Mucosa of descending colon (tissue), 3 donors: ENCODE measurements around the gene HECTD1. TPM values are rescaled to one million over a fixed set of nuclear protein-coding genes. Genes with fewer than 3 reads are reported as not detected.
"Not testable (repeated sequence)": the region's sequence is repeated elsewhere in the genome, so short reads cannot be mapped to it uniquely, and the experiment has no call there.

Experiments
- ATAC-seq: fragments of 200-7000 bp; cut with Tn5 transposase; one replicate; pipeline ENCODE4 v1.9.1; 2020; ENCODE audit warnings: mild to moderate bottlenecking, moderate library complexity
- DNase-seq, 3 donors: peaks; one replicate each; pipeline ENCODE4 v3.0.0-alpha.2; 2020
- H3K36me3 ChIP-seq: fragments of 200-600 bp; one replicate; pipeline ENCODE4 v1.8.0; 2021; ENCODE audit warnings: low read depth, mild to moderate bottlenecking
- H3K4me1 ChIP-seq: fragments of 200-600 bp; one replicate; pipeline ENCODE4 v1.8.0; 2021; ENCODE audit warnings: low read depth, mild to moderate bottlenecking
- H3K4me3 ChIP-seq: fragments of 200-600 bp; one replicate; pipeline ENCODE4 v1.8.0; 2021; ENCODE audit warnings: mild to moderate bottlenecking
- H3K9me3 ChIP-seq: fragments of 200-600 bp; one replicate; pipeline ENCODE4 v1.8.0; 2021; ENCODE audit warnings: mild to moderate bottlenecking
- intact Hi-C, 2 donors: fragments of 100-400 bp; cut with DNase I in 1 of 2; cut with micrococcal nuclease in 1 of 2; formaldehyde crosslinking; loops; one replicate each; pipeline versions ENCODE4 v1.11.0 to v1.11.1; 2022; cut with DNase I, micrococcal nuclease
- total RNA-seq, 3 donors: library from RNA; stranded (reverse); fragmentation: NEBNext Ultra II Directional in 2 of 3; extraction: Animal tissue kit (Norgen Biotek cat#: 25700) in 2 of 3; gene quantifications; one replicate each; pipeline versions ENCODE4 v1.2.1 to v1.2.4, GENCODE V29; 2021 to 2023
- TF ChIP-seq, protein P1 (sequence below): fragments of 200-600 bp; IDR thresholded peaks from one replicate; pipeline ENCODE4 v1.8.0; 2022; ENCODE audit warnings: antibody characterized with exemption, mild to moderate bottlenecking
- donor health status: DM: no; HTN: no; CAD: no; lungs with moderate emphysema.
- donor health status: DM: no; HTN: no; CAD: no.
- donor health status: DM: no; HTN: yes; CAD: no.

HECTD1 gene
- total RNA-seq, 3 donors from 2014 or later, result 124 to 160 (median 140) TPM

DNA sequence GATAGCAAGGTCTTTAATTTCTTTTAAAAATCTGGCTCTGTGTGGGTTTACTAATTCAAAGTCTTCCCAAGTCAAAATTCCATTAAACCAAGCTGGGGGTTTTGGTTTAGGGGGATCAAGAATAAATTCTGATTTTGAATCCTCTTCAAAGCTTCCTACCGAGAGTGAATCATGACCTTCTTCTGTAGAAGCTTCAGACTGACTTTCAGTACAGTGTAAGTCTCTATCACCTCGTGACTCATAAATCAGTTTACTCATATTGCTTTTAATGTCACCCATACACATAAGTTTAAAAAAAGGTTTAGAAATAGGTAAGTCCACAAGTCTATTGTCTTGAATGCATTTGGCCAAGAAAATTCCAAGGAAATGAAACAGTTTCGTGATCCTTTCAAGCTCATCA, 100.8 kb downstream of the HECTD1 start:
- TF ChIP-seq, protein P1, sequence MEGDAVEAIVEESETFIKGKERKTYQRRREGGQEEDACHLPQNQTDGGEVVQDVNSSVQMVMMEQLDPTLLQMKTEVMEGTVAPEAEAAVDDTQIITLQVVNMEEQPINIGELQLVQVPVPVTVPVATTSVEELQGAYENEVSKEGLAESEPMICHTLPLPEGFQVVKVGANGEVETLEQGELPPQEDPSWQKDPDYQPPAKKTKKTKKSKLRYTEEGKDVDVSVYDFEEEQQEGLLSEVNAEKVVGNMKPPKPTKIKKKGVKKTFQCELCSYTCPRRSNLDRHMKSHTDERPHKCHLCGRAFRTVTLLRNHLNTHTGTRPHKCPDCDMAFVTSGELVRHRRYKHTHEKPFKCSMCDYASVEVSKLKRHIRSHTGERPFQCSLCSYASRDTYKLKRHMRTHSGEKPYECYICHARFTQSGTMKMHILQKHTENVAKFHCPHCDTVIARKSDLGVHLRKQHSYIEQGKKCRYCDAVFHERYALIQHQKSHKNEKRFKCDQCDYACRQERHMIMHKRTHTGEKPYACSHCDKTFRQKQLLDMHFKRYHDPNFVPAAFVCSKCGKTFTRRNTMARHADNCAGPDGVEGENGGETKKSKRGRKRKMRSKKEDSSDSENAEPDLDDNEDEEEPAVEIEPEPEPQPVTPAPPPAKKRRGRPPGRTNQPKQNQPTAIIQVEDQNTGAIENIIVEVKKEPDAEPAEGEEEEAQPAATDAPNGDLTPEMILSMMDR, result no peak
- ATAC-seq, result no peak
- Histone ChIP-seq H3K4me3 (no peak overlapping the region), H3K4me1 (no peaks in the 10 kb centered on the region), H3K36me3 (peaks cover 40% of the 10 kb centered on the region), H3K9me3 (no peaks in the 10 kb centered on the region)
- intact Hi-C loops, result no loop called here
- DNase-seq, result no peak

DNA sequence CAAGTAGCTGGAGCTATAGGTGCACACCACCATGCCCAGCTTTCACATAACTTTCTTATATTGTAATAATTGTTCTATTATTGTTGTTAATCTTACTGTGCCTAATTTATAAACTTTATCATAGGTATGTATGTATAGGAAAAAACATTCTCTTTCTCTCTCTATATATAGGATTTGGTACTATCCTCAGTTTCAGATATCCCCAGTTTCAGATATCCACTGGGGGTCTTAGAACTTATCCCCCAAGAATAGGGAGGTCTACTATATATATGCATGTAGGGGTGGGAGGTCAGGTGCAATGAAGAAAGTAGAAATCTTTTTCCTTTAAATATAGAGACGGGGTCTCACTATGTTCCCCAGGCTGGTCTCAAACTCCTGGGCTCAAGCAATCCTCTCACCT, 110.5 kb downstream of the HECTD1 start:
- no peak for ATAC-seq
- TF ChIP-seq, protein P1, result no peak

DNA sequence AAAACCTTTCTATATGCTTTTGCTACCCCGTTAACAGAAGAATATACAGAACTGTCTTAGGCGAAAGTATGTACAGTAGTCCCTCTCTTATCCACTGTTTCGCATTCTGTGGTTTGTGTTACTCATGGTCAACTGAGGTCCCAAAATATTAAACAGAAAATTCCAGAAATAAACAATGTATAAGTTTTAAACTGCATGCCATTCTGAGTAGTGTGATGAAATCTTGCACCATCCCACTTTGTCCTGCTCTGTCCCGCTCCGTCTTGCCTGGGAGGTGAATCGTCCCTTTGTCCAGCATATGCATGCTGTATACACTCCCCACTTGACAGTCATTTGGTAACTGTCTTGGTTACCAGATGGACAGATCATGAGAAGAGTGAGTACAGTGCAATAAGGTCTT, 111.3 kb downstream of the HECTD1 start:
- ATAC-seq (no peak), DNase-seq (no peak)
- TF ChIP-seq, protein P1, result no peak
- Histone ChIP-seq H3K36me3 (peaks cover 9% of the 10 kb centered on the region), H3K4me3 (no peak overlapping the region), H3K4me1 (no peaks in the 10 kb centered on the region), H3K9me3 (no peaks in the 10 kb centered on the region)
- intact Hi-C loops, result no loop called here

More for the DNA sequence above, 110.5 kb downstream of the HECTD1 start:
- Histone ChIP-seq H3K9me3 (no peaks in the 10 kb centered on the region), H3K36me3 (peaks cover 13% of the 10 kb centered on the region), H3K4me1 (no peaks in the 10 kb centered on the region), H3K4me3 (no peak overlapping the region)
- intact Hi-C loops, result no loop called here
- no peak for DNase-seq

DNA sequence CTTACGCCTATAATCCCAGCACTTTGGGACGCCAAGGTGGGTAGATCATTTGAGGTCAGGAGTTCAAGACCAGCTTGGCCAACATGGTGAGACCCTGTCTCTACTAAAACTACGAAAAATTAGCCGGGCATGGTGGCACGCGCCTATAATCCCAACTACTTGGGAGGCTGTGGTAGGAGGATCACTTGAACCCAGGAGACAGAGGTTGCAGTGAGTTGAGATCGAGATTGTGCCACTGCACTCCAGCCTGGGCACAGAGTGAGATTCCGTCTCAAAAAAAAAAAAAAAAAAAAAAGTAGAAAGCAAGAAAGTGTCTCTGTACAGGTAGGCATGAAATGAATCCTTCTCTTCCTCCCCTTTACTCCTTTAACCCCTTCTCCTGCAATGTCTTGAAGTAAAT, 111.8 kb downstream of the HECTD1 start:
- H3K4me3 ChIP-seq, H3K4me1 ChIP-seq, DNase-seq, intact Hi-C loops, H3K9me3 ChIP-seq, H3K36me3 ChIP-seq, ATAC-seq: not testable (repeated sequence)

DNA sequence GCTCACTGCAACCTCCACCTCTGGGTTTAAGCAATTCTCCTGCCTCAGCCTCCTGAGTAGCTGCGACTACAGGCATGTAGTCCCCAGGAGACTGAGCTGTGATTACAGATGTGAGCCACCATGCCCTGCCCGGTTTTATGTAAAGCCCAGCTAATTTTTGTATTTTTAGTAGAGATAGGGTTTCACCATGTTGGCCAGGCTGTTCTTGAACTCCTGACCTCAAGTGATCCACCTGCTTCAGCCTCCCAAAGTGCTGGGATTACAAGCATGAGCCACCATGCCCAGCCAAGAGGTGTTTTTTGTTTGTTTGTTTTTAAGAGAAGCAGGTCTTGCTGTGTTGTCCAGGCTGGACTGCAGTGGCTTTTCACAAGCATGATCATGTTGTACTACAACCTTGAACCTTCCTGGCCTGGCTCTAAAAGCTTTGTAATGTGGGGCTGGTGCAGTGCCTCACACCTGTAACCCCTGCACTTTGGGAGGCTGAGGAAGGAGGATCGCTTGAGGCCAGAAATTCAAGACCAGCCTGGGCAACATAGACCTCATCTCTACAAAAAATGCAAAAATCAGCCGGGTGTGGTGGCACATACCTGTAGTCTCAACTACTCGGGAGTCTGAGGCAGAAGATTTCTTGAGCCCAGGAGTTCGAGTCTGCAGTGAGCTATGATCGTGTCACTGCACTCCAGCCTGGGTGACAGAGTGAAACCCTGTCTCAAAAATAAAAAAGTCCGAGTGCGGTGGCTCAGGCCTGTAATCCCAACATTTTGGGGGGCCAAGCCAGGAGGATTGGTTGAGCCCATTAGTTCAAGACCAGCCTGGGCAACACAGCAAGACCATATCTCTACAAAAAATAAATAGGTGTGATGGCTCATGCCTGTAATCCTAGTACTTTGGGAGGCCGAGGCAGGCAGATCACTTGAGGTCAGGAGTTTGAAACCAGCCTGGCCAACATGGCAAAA, 113.4 kb downstream of the HECTD1 start:
- ATAC-seq, DNase-seq, H3K36me3 ChIP-seq, H3K9me3 ChIP-seq, H3K4me3 ChIP-seq, intact Hi-C loops, H3K4me1 ChIP-seq: not testable (repeated sequence)

DNA sequence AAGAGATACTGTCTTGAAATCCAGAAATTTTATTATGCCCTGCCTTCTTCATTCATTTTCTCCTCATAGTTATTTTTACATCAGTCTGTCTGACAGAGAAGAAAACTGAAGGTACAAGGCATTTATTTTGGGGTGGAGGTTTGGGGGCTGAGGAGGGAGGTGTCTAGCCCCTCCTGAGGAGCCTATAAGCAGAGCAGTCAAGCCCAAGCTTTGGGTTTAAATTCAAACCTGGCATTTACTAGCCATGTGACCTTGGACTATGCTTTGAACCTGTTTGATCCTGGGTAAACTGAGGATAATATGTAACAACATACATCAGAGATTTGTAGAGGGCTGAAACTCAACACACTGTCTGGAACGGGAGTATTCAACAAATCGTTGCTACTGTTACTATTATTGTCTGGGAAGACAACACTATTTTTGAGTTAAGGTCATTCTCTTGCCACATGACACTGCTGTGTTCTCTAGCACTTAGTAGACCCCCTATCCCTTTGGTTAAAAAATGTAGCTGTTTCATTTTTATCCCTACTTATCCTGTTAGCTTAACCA, 115.4 kb downstream of the HECTD1 start:
- ATAC-seq (no peak), DNase-seq (no peak)
- peaks cover 5% of the 10 kb centered on the region for H3K4me1 ChIP-seq
- no peaks in the 10 kb centered on the region for H3K9me3 ChIP-seq
- H3K36me3 ChIP-seq, result no peaks in the 10 kb centered on the region
- intact Hi-C loops, result no loop called here
- no peak overlapping the region for H3K4me3 ChIP-seq
- TF ChIP-seq, protein P1, result no peak
